GM13976 (cell line): Measurements from ENCODE around the gene DNHD1.

Experiments used
- DNase-seq: peaks from one replicate; pipeline ENCODE4 v3.0.0; 2012; ENCODE audit warnings: low spot score
- CTCF ChIP-seq: IDR thresholded peaks from 2 replicates; pipeline ENCODE4 v1.5.1; 2012; ENCODE audit warnings: borderline replicate concordance, mild to moderate bottlenecking; ENCODE audit not compliant: insufficient read depth; ENCODE audit errors: extremely low read depth, missing control alignments, control extremely low read depth
- in situ Hi-C: fragments of 300-500 bp; cut with MboI; formaldehyde crosslinking; loops from one replicate; pipeline ENCODE4 v1.12.0; 2022; ENCODE audit warnings: low sequenced_read_pairs, mixed read lengths, inconsistent platforms; ENCODE audit not compliant: unreplicated experiment

Gene DNHD1

GRCh38 chr11:6584528-6584927, 87.4 kb downstream of the DNHD1 start:
- no peak for DNase-seq
- TF ChIP-seq CTCF, result no peak
- in situ Hi-C loops, result no loop called here

GRCh38 chr11:6586434-6587359, 89.6 kb downstream of the DNHD1 start:
- no peak for DNase-seq
- no peak for TF ChIP-seq CTCF
- in situ Hi-C loops, result no loop called here

- no peak for DNase-seq
- in situ Hi-C loops, result no loop called here
- TF ChIP-seq CTCF, result no peak
Measured at GRCh38 chr11:6587360-6587953, 90.4 kb downstream of the DNHD1 start.

GRCh38 chr11:6588018-6588417, 90.9 kb downstream of the DNHD1 start:
- no peak for DNase-seq
- TF ChIP-seq CTCF, result no peak
- in situ Hi-C loops, result no loop called here

GRCh38 chr11:6594142-6594768, 97.2 kb downstream of the DNHD1 start:
- in situ Hi-C loops, result no loop called here
- DNase-seq, result no peak
- no peak for TF ChIP-seq CTCF

- in situ Hi-C loops, result no loop called here
- TF ChIP-seq CTCF, result no peak
- no peak for DNase-seq
Measured at GRCh38 chr11:6596239-6596877, 99.3 kb downstream of the DNHD1 start.
